ENCODE measurements around the gene MUC2.

MUC2 gene

DNA sequence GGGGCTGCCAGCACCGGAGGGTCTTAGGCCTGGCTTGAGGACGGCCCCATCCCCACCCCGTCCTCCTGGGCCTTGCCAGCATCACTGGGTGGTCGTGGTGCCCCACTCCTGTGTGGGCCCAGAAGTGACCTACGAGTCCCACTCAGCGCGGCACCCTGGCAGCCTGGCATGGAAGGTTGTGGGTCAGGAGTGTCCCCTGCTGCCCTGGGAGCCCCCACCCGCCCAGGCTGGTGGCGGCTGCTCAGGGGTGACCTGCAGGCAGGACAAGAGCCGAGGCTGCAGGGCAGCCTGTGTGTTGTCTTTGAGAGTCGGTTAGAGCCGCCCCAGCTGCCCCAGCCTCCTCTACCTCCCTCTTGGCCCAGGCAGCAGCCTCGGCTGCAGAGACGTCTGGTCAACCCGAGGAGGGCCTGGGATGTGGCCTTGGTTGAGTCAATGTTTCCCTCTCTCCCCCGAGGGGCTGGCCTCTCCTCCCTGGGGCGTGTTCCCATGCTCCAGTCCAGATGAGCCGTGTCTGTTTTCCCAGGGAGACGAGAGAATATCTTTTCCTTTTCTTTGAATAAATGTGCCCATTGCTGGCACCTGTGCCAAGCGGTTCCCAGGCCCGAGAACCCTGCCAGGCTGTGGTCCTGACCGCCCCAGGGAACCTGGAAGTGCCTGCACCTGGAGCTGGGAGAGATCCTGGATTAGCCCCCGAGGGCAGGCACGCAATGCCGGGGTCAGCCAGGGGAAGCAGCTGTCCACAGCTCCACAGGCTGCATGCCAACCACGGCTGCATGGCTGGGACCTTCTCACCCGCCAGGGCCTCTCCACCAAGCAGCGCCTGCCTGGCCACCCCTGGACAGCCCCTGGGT, 47.4 kb downstream of the MUC2 start:
- TF ChIP-seq FOXM1 (IDR thresholded peaks at IDR 0.05; ENCODE audit: borderline replicate concordance) (no peak), ZNF384 (IDR thresholded peaks at IDR 0.05) (no peak), SP1 (IDR thresholded peaks at IDR 0.05) (no peak), NFRKB (IDR thresholded peaks at IDR 0.05) (no peak), FOXK2 (IDR thresholded peaks at IDR 0.05) (no peak), CTBP1 (IDR thresholded peaks at IDR 0.05; ENCODE audit: borderline replicate concordance) (no peak), BHLHE40 (IDR thresholded peaks at IDR 0.05; ENCODE audit: borderline replicate concordance) (no peak), FOXA1 (IDR thresholded peaks at IDR 0.05) (no peak), HDGF (IDR thresholded peaks at IDR 0.05; ENCODE audit: borderline replicate concordance) (no peak), L3MBTL2 (conservative IDR thresholded peaks at IDR 0.05) (no peak), ARNT (IDR thresholded peaks at IDR 0.05) (no peak), ELF4 (IDR thresholded peaks at IDR 0.05) (no peak), TARDBP (IDR thresholded peaks at IDR 0.05) (no peak), LEF1 (IDR thresholded peaks at IDR 0.05; ENCODE audit: borderline replicate concordance) (no peak)
- TF ChIP-seq, protein P1, sequence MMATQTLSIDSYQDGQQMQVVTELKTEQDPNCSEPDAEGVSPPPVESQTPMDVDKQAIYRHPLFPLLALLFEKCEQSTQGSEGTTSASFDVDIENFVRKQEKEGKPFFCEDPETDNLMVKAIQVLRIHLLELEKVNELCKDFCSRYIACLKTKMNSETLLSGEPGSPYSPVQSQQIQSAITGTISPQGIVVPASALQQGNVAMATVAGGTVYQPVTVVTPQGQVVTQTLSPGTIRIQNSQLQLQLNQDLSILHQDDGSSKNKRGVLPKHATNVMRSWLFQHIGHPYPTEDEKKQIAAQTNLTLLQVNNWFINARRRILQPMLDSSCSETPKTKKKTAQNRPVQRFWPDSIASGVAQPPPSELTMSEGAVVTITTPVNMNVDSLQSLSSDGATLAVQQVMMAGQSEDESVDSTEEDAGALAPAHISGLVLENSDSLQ (IDR thresholded peaks at IDR 0.05), result no peak
- POLR2A ChIA-PET, result no interaction called here
- CTCF ChIA-PET, result no interaction called here
- DNase-seq (ENCODE audit: extremely low spot score), result no peak

DNA sequence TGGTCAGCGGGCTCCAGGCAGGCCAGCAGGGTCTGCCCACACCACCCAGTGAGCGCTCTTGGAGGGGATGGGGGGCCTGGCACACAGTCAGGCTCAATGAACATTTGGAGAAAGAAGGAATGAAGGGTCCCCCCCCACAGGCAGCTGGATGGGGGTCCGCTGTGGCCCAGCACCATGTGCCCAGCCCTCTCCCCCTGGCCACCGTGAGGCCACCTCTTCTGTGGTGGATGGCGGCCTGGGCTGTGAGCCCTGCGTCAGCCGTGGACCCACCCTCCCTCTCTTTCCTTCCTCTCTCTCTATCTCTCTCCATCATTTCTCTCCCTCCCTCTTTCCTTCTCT, 48.0 kb downstream of the MUC2 start:
- DNase-seq (ENCODE audit: extremely low spot score), result no peak
- TF ChIP-seq CTBP1 (IDR thresholded peaks at IDR 0.05; ENCODE audit: borderline replicate concordance) (no peak), FOXM1 (IDR thresholded peaks at IDR 0.05; ENCODE audit: borderline replicate concordance) (no peak), SP1 (IDR thresholded peaks at IDR 0.05) (no peak), ZNF384 (IDR thresholded peaks at IDR 0.05) (no peak), TARDBP (IDR thresholded peaks at IDR 0.05) (no peak), HDGF (IDR thresholded peaks at IDR 0.05; ENCODE audit: borderline replicate concordance) (no peak), SUZ12 (IDR thresholded peaks at IDR 0.05) (no peak), FOXA1 (IDR thresholded peaks at IDR 0.05) (no peak), LEF1 (IDR thresholded peaks at IDR 0.05; ENCODE audit: borderline replicate concordance) (no peak), BHLHE40 (IDR thresholded peaks at IDR 0.05; ENCODE audit: borderline replicate concordance) (no peak), NFRKB (IDR thresholded peaks at IDR 0.05) (no peak), ARNT (IDR thresholded peaks at IDR 0.05) (no peak), FOXK2 (IDR thresholded peaks at IDR 0.05) (no peak), ELF4 (IDR thresholded peaks at IDR 0.05) (no peak), L3MBTL2 (conservative IDR thresholded peaks at IDR 0.05) (no peak)
- TF ChIP-seq, protein P1 (IDR thresholded peaks at IDR 0.05), result no peak
- ChIA-PET POLR2A (no interaction called here), CTCF (no interaction called here)

DNA sequence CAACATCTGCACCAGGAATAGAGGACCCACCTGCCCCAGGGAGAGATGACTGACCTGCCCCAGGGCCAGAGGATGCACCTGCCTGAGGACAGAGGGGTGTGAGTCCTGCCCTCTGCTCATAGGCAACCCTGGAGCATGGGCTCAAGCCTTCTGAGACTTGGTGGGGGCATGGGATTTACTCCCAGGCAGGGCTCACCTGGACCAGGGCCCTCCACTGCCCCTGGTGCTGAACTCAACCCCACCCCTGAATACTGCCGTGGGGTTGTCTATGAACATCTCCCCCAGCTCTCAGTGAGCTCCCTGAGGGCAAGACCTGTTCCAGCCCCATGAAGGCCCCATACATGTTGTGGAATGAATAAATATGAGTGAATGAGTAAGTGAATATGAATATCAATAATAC, 49.3 kb downstream of the MUC2 start:
- no peak for DNase-seq (ENCODE audit: extremely low spot score)
- no peak for TF ChIP-seq SP1 (IDR thresholded peaks at IDR 0.05)
- TF ChIP-seq SUZ12 (IDR thresholded peaks at IDR 0.05), result no peak
- no peak for TF ChIP-seq HDGF (IDR thresholded peaks at IDR 0.05; ENCODE audit: borderline replicate concordance)
- no peak for TF ChIP-seq BHLHE40 (IDR thresholded peaks at IDR 0.05; ENCODE audit: borderline replicate concordance)
- TF ChIP-seq FOXK2 (IDR thresholded peaks at IDR 0.05), result no peak
- TF ChIP-seq FOXM1 (IDR thresholded peaks at IDR 0.05; ENCODE audit: borderline replicate concordance), result no peak
- TF ChIP-seq NFRKB (IDR thresholded peaks at IDR 0.05), result no peak
- ChIA-PET POLR2A (no interaction called here), CTCF (no interaction called here)

Measured in HEK293T (cell line).